Breast epithelium (tissue), 4 donors: Measurements from ENCODE around the gene SRRM4. TPM values are rescaled to one million over a fixed set of nuclear protein-coding genes. Genes with fewer than 3 reads are reported as not detected.

ENCODE experiments used
- DNase-seq, 2 donors: peaks; one replicate each; pipeline ENCODE4 v3.0.0-alpha.2; 2019; ENCODE audit warnings: low spot score in 2 of 2
- H3K27ac ChIP-seq, 2 donors: fragments of 200-600 bp; sonication (generic) in 1 of 2; one replicate each; pipeline ENCODE4 v1.5.1; 2016 to 2019; ENCODE audit warnings: mild to moderate bottlenecking in 1 of 2
- H3K27me3 ChIP-seq, 2 donors: fragments of 200-600 bp; sonication (generic) in 1 of 2; one replicate each; pipeline versions ENCODE4 v1.5.1 to v1.6.0; 2017 to 2019; ENCODE audit warnings: control low read depth in 1 of 2, mild to moderate bottlenecking in 1 of 2
- H3K36me3 ChIP-seq: fragments of 200-600 bp; one replicate; pipeline ENCODE4 v1.5.1; 2019
- H3K4me1 ChIP-seq, 2 donors: fragments of 200-600 bp; sonication (generic); one replicate each; pipeline ENCODE4 v1.5.1; 2016 to 2019; ENCODE audit warnings: control low read depth in 1 of 2
- H3K4me3 ChIP-seq, 3 donors: fragments of 200-600 bp; sonication (generic); 1 replicate in 2 of 3; 2 replicates in 1 of 3; pipeline ENCODE4 v1.5.1; 2016 to 2019; ENCODE audit warnings: mild to moderate bottlenecking in 3 of 3, moderate library complexity in 2 of 3
- H3K9me3 ChIP-seq, 2 donors: fragments of 200-600 bp; sonication (generic) in 1 of 2; one replicate each; pipeline ENCODE4 v1.5.1; 2016 to 2019; ENCODE audit warnings: control low read depth in 1 of 2
- POLR2A ChIP-seq: fragments of 450-650 bp; IDR thresholded peaks from one replicate; pipeline ENCODE4 v1.6.1; 2016; ENCODE audit warnings: antibody characterized with exemption, mild to moderate bottlenecking, moderate library complexity
- POLR2AphosphoS5 ChIP-seq, 3 donors: sonication (generic); formaldehyde crosslinking; IDR thresholded peaks; one replicate each; pipeline ENCODE4 v1.6.1; 2017; ENCODE audit warnings: antibody characterized with exemption in 3 of 3
- intact Hi-C: fragments of 100-400 bp; cut with DNase I; formaldehyde crosslinking; loops from one replicate; pipeline ENCODE4 v1.15.1; 2023; ENCODE audit warnings: low total_unique reads
- total RNA-seq, 3 donors: library from RNA; depleted of rRNA; stranded (reverse); fragments of >200 nt; gene quantifications; one replicate each; pipeline ENCODE4 v1.1.0, GENCODE V29; 2016
- TF ChIP-seq, protein P1 (sequence below), 3 donors: fragments of 450-650 bp; IDR thresholded peaks; one replicate each; pipeline ENCODE4 v1.5.1; 2016 to 2017; ENCODE audit warnings: antibody characterized with exemption in 3 of 3, mild to moderate bottlenecking in 3 of 3, moderate library complexity in 3 of 3

The SRRM4 gene
- total RNA-seq, 3 donors from 2014 or later: not detected

DNA sequence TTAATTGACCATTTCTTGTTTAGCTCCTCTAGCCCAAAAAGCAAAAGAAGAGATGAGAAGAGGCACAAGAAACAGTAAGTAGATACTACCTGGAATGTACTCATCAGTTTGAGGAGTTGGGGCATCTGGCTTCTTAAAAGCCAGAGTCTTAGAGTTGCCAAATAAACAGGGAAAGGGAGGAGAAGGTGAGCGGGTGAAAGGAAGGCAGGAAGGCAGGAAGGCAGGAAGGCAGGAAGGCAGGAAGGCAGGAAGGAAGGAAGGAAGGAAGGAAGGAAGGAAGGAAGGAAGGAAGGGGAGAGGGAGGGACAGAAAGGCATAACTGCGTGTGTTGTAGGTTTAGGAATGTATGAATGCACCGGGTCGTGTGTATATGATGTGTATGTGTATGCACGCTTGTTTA lies 140.7 kb downstream of the SRRM4 start:
- no peaks in the 10 kb centered on the region for H3K27me3 ChIP-seq
- TF ChIP-seq POLR2AphosphoS5 (IDR thresholded peaks at IDR 0.05) (no peak), POLR2A (no peak)
- TF ChIP-seq, protein P1, sequence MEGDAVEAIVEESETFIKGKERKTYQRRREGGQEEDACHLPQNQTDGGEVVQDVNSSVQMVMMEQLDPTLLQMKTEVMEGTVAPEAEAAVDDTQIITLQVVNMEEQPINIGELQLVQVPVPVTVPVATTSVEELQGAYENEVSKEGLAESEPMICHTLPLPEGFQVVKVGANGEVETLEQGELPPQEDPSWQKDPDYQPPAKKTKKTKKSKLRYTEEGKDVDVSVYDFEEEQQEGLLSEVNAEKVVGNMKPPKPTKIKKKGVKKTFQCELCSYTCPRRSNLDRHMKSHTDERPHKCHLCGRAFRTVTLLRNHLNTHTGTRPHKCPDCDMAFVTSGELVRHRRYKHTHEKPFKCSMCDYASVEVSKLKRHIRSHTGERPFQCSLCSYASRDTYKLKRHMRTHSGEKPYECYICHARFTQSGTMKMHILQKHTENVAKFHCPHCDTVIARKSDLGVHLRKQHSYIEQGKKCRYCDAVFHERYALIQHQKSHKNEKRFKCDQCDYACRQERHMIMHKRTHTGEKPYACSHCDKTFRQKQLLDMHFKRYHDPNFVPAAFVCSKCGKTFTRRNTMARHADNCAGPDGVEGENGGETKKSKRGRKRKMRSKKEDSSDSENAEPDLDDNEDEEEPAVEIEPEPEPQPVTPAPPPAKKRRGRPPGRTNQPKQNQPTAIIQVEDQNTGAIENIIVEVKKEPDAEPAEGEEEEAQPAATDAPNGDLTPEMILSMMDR (IDR thresholded peaks at IDR 0.05): no peak
- no peaks in the 10 kb centered on the region for H3K36me3 ChIP-seq
- no peak overlapping the region for H3K4me3 ChIP-seq
- intact Hi-C loops: no loop called here
- H3K4me1 ChIP-seq: no peaks in the 10 kb centered on the region
- DNase-seq: no peak
- H3K27ac ChIP-seq: no peak overlapping the region
- no peaks in the 10 kb centered on the region for H3K9me3 ChIP-seq

DNA sequence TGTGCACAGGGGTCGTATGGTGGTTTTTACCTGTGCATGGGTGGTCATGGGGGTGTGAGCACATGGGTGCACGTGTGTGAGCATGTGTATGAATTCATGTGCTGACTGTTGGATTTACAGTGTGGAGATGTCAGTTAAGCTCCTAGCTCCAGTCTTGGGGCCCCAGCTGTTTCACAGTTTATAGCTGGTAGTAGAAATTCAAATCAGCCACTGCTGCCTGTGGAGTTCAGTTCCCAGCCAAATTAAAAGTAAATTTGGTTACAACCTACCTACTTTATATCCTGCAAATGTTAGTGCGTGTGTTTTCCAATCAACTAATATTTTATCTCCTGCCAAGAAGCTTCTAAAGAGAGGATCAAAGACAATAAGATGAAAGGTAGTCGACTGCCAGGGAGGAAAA lies 141.4 kb downstream of the SRRM4 start:
- Histone ChIP-seq H3K36me3 (no peaks in the 10 kb centered on the region), H3K4me1 (no peaks in the 10 kb centered on the region), H3K4me3 (no peak overlapping the region), H3K27me3 (no peaks in the 10 kb centered on the region), H3K27ac (no peak overlapping the region), H3K9me3 (no peaks in the 10 kb centered on the region)
- intact Hi-C loops: no loop called here
- DNase-seq: no peak
- TF ChIP-seq POLR2AphosphoS5 (IDR thresholded peaks at IDR 0.05): no peak
- TF ChIP-seq, protein P1 (IDR thresholded peaks at IDR 0.05): no peak
- TF ChIP-seq POLR2A: no peak

- no peaks in the 10 kb centered on the region for H3K4me1 ChIP-seq
- TF ChIP-seq, protein P1 (IDR thresholded peaks at IDR 0.05): no peak
- TF ChIP-seq POLR2A (no peak), POLR2AphosphoS5 (IDR thresholded peaks at IDR 0.05) (no peak)
- intact Hi-C loops: no loop called here
These were observed 147.2 kb downstream of the SRRM4 start for GRCh38 chr12:119128527-119128926.

DNA sequence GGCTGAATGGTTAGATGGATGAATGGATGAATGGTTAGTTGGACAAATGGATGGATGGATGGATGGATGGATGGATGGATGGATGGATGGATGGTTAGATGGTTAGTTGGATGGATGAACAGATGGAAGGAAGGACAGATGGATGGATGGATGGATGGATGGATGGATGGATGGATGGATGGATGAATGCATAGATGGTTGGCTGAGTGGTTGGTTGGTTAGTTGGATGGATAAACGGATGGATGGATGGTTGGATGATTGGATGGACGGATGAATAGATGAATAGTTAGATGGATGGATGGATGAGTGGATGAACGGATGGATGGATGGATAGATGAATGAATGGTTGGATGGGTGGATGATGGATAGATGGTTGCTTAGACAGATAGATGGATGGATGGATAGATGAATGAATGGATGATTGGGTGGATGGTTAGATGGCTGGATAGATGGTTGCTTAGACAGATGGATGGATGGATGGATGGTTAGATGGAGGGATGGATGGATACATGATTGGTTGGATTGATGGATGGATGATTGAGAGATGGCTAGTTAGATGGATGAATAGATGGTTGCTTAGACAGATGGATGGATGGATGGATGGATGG lies 148.6 kb downstream of the SRRM4 start:
- TF ChIP-seq POLR2A (no peak), POLR2AphosphoS5 (IDR thresholded peaks at IDR 0.05) (no peak)
- TF ChIP-seq, protein P1 (IDR thresholded peaks at IDR 0.05): no peak
- no peak overlapping the region for H3K4me3 ChIP-seq
- no peaks in the 10 kb centered on the region for H3K27me3 ChIP-seq
- no peaks in the 10 kb centered on the region for H3K36me3 ChIP-seq
- H3K4me1 ChIP-seq: no peaks in the 10 kb centered on the region
- DNase-seq: no peak
- intact Hi-C loops: no loop called here
- H3K27ac ChIP-seq: no peak overlapping the region
- H3K9me3 ChIP-seq: peaks cover 0 to 33% of the 10 kb centered on the region in 2 donors

More at GRCh38 chr12:119128527-119128926, 147.2 kb downstream of the SRRM4 start:
- Histone ChIP-seq H3K4me3 (no peak overlapping the region), H3K27ac (no peak overlapping the region), H3K27me3 (no peaks in the 10 kb centered on the region), H3K9me3 (peaks cover 0 to 27% of the 10 kb centered on the region in 2 donors), H3K36me3 (no peaks in the 10 kb centered on the region)
- no peak for DNase-seq

DNA sequence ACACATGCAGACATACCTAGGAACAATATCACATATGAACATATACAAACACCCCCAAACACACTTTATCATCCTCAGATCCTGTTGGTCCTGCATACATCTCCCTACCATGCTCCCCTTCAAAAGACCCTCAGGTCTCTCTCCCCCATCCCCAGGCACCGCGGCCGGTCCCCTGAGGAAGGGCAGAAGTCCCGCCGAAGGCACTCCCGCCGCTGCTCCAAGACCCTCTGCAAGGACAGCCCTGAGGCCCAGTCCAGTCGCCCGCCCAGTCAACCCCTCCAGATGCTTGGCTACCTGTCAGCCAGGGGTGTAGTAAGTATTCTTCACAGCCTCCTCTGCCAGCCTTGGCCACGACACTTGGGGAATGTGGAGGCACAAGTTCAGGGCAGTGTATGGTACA lies 149.2 kb downstream of the SRRM4 start:
- TF ChIP-seq, protein P1 (IDR thresholded peaks at IDR 0.05): no peak
- TF ChIP-seq POLR2AphosphoS5 (IDR thresholded peaks at IDR 0.05): no peak
- TF ChIP-seq POLR2A: no peak
- intact Hi-C loops: no loop called here
- Histone ChIP-seq H3K27ac (no peak overlapping the region), H3K4me3 (no peak overlapping the region), H3K4me1 (no peaks in the 10 kb centered on the region), H3K27me3 (no peaks in the 10 kb centered on the region), H3K36me3 (no peaks in the 10 kb centered on the region), H3K9me3 (peaks cover 0 to 33% of the 10 kb centered on the region in 2 donors)
- DNase-seq: no peak
